Measurements from ENCODE around the gene PRPF6. TPM values are rescaled to one million over a fixed set of nuclear protein-coding genes. Genes with fewer than 3 reads are reported as not detected.

PRPF6 gene
- total and polyA plus RNA-seq, 2 of the 13 experiments (the other 11 are each of a cell fraction or from before 2014, with no cell fraction given), result 63.7 to 101 TPM

- TF ChIP-seq MNT (IDR thresholded peaks at IDR 0.05) (peak; percentile 89), ZBTB10 (CRISPR knock-in tag; IDR thresholded peaks at IDR 0.05; ENCODE audit: borderline replicate concordance) (0 out of 2 replicates have a peak, but pooled peaks have one; percentile 55), GPN1 (CRISPR knock-in tag; IDR thresholded peaks at IDR 0.05; ENCODE audit: borderline replicate concordance) (no peak; the same call in 1 of the 2 replicates), ZNF570 (CRISPR knock-in tag; IDR thresholded peaks at IDR 0.05; ENCODE audit: borderline replicate concordance) (no peak), ETS1 (CRISPR knock-in tag; IDR thresholded peaks at IDR 0.05) (no peak; the same call in 1 of the 2 replicates), SNAPC5 (CRISPR knock-in tag; IDR thresholded peaks at IDR 0.05; ENCODE audit: borderline replicate concordance) (no peak), NKX3-1 (CRISPR knock-in tag; IDR thresholded peaks at IDR 0.05) (0 out of 2 replicates have a peak, but pooled peaks have one; percentile 31), ZNF143 (CRISPR knock-in tag; IDR thresholded peaks at IDR 0.05) (peak; percentile 70), KLF13 (CRISPR knock-in tag; IDR thresholded peaks at IDR 0.05) (no peak), ZSCAN9 (CRISPR knock-in tag; IDR thresholded peaks at IDR 0.05; ENCODE audit: borderline replicate concordance) (no peak), ARID3A (IDR thresholded peaks at IDR 0.05; ENCODE audit: low read depth, low read length) (no peak), EEA1 (CRISPR knock-in tag; IDR thresholded peaks at IDR 0.05; ENCODE audit: borderline replicate concordance) (peak; percentile 21; the same call in 1 of the 2 replicates), MIER3 (CRISPR knock-in tag; IDR thresholded peaks at IDR 0.05; ENCODE audit: borderline replicate concordance) (peak; percentile 20; the same call in 1 of the 2 replicates), NR2F6 (IDR thresholded peaks at IDR 0.05) (peak; percentile 56; the same call in 1 of the 2 replicates), NR2F6 (CRISPR knock-in tag; IDR thresholded peaks at IDR 0.05) (peak; percentile 84), ZMYM4 (CRISPR knock-in tag; IDR thresholded peaks at IDR 0.05) (no peak), MEF2D (CRISPR knock-in tag; IDR thresholded peaks at IDR 0.05) (no peak; the same call in 1 of the 2 replicates), POLR2G (IDR thresholded peaks at IDR 0.05; ENCODE audit: low read depth, low read length) (no peak), ATF7-NPFF (CRISPR knock-in tag; IDR thresholded peaks at IDR 0.05; ENCODE audit: low read depth) (peak; percentile 62; the same call in 1 of the 2 replicates), ZNF639 (CRISPR knock-in tag; conservative IDR thresholded peaks at IDR 0.05) (no peak)
Observed at GRCh38 chr20:64057628-64058498, 76.9 kb downstream of the PRPF6 start (continued).

Measured in HepG2 (cell line).